ENCODE data around the gene OR52N1.

OR52N1 gene

DNA sequence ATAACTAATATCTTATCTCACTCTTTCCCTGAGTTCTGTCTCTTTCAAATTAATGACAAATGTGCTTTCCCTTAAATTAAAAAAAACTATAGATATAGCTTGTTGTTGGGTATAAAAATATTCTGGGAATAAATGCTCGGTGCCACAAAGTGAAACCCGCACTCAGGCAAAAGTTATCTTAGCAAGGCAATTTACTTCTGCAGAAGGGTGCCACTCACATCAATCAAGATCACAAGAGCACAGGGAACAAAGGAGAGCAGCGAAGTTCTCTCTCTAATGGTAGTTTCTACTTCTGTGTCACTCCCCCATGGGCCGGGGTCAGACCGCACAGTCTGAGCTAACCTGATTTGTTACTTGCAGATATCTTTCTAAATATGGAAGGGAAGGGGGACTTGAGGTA lies 12.9 kb upstream of the OR52N1 start:
- no peaks in the 10 kb centered on the region for H3K36me3 ChIP-seq (ENCODE audit: control insufficient read depth, insufficient read depth, low read length)
- no peak overlapping the region for H3K27ac ChIP-seq (ENCODE audit: low read depth, low read length)
- no peak overlapping the region for H3K4me3 ChIP-seq (ENCODE audit: low read depth, low read length)
- no peaks in the 10 kb centered on the region for H3K27me3 ChIP-seq (ENCODE audit: control insufficient read depth, insufficient read depth, low read length)
- H3K9me3 ChIP-seq (ENCODE audit: control insufficient read depth, insufficient read depth, low read length) = peaks cover 2% of the 10 kb centered on the region; the same call in 1 of the 2 replicates
- no peak overlapping the region for H3K9ac ChIP-seq (ENCODE audit: low read depth, low read length)
- H3K4me1 ChIP-seq (ENCODE audit: control insufficient read depth, insufficient read depth, low read length) = no peaks in the 10 kb centered on the region

DNA sequence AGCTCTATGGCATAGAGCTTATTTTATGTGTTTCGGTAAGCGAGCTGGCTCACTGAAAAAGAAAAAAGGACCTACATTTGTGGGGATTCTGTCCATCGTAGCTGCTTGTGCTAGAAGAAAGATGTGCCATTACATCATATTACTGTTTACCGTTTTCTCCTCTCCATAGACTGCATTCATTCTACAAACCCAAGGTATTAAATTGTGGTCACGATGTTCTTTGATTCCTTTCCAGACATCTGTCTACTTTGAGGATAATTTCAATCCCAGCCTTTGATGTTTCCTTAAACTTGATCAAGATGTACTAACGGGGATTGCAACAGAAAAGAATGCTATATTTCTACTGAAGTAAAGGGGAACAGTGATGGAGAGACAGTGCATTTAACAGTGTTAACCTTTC lies 5.5 kb upstream of the OR52N1 start:
- Histone ChIP-seq H3K9ac (ENCODE audit: low read depth, low read length) (no peak overlapping the region), H3K36me3 (ENCODE audit: control insufficient read depth, insufficient read depth, low read length) (no peaks in the 10 kb centered on the region)

DNA sequence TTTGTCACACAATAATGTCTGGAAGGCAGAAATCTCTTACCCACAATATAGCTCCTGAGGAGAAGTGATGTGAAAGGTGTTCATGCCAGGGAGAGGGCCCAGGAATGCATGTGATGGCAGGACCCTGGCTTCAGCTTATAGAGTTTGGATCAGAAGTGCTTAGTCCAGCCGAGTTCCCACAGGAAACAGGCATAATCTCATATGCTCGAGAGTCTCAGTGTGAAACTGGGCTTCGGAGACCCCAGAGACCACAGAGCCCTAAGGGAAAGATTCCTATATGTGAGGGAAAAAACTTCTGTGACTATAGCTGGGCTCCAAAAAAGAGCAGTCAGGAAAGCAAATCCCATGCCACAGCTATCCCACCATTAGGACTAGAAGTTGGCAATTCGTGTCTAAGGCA lies 7.8 kb downstream of the OR52N1 start, which contains the start of gene OR52N5:
Gene OR52N5, minus strand, starts transcription at position 101 of the 400 bp plus-strand sequence. CDS start 4,721 bp downstream, outside the sequence.
- Histone ChIP-seq H3K27me3 (ENCODE audit: control insufficient read depth, insufficient read depth, low read length) (no peaks in the 10 kb centered on the region), H3K36me3 (ENCODE audit: control insufficient read depth, insufficient read depth, low read length) (no peaks in the 10 kb centered on the region), H3K9me3 (ENCODE audit: control insufficient read depth, insufficient read depth, low read length) (no peaks in the 10 kb centered on the region), H3K9ac (ENCODE audit: low read depth, low read length) (no peak within 1 kb of the TSS), H3K27ac (ENCODE audit: low read depth, low read length) (no peak within 1 kb of the TSS), H3K4me1 (ENCODE audit: control insufficient read depth, insufficient read depth, low read length) (no peaks in the 10 kb centered on the region), H3K4me3 (ENCODE audit: low read depth, low read length) (no peak within 1 kb of the TSS)

More for the DNA sequence above, 5.5 kb upstream of the OR52N1 start:
- H3K27ac ChIP-seq (ENCODE audit: low read depth, low read length) = no peak overlapping the region
- no peak overlapping the region for H3K4me3 ChIP-seq (ENCODE audit: low read depth, low read length)
- H3K9me3 ChIP-seq (ENCODE audit: control insufficient read depth, insufficient read depth, low read length) = no peaks in the 10 kb centered on the region
- no peaks in the 10 kb centered on the region for H3K27me3 ChIP-seq (ENCODE audit: control insufficient read depth, insufficient read depth, low read length)
- no peaks in the 10 kb centered on the region for H3K4me1 ChIP-seq (ENCODE audit: control insufficient read depth, insufficient read depth, low read length)

DNA sequence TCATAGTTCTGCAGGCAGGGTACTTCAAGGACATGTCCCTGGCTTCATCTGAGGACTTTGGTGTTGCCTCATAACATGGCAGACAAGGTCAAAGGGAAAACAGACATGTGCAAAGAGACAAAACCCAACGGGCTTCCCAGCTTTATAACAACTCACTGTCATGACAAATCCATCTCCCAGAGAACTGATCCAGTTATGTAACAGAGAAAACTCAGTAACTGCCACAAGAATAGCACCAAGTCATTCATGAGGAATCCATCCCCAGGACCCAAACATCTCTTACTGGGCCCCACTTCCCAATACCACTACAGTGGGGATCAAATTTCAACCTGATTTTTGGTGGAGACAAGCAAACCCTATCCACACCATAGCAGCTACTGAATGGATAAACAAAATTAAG lies 24.0 kb downstream of the OR52N1 start:
- Histone ChIP-seq H3K9ac (ENCODE audit: low read depth, low read length) (no peak overlapping the region), H3K9me3 (ENCODE audit: control insufficient read depth, insufficient read depth, low read length) (no peaks in the 10 kb centered on the region), H3K27me3 (ENCODE audit: control insufficient read depth, insufficient read depth, low read length) (no peaks in the 10 kb centered on the region), H3K36me3 (ENCODE audit: control insufficient read depth, insufficient read depth, low read length) (no peaks in the 10 kb centered on the region), H3K4me3 (ENCODE audit: low read depth, low read length) (no peak overlapping the region), H3K27ac (ENCODE audit: low read depth, low read length) (no peak overlapping the region), H3K4me1 (ENCODE audit: control insufficient read depth, insufficient read depth, low read length) (no peaks in the 10 kb centered on the region)

DNA sequence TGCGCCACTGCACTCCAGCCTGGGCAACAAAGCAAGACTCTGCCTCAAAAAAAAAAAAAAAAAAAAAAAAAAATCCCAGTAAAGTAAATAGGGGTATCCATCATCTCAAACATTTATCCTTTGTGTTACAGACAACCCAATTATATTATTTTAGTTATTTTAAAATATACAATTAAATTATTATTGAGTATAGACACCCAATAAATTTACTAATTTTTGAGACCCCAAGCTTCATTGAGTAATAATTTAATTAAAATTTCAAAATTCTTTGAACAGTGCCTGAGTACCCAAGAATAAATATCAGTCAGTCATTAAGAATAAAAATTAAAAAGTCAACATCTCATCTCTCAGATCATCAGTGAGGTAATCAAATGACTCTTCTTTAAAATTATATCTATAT lies 37.1 kb downstream of the OR52N1 start, which contains the start of gene OR52N4:
Gene OR52N4, plus strand, starts transcription at position 301 of the 400 bp plus-strand sequence. CDS start 498 bp downstream, outside the sequence.
- H3K36me3 ChIP-seq (ENCODE audit: control insufficient read depth, insufficient read depth, low read length) = no peaks in the 10 kb centered on the region
- no peak within 1 kb of the TSS for H3K9ac ChIP-seq (ENCODE audit: low read depth, low read length)
- H3K4me1 ChIP-seq (ENCODE audit: control insufficient read depth, insufficient read depth, low read length) = no peaks in the 10 kb centered on the region
- H3K4me3 ChIP-seq (ENCODE audit: low read depth, low read length) = no peak within 1 kb of the TSS
- H3K27ac ChIP-seq (ENCODE audit: low read depth, low read length) = no peak within 1 kb of the TSS
- H3K27me3 ChIP-seq (ENCODE audit: control insufficient read depth, insufficient read depth, low read length) = no peaks in the 10 kb centered on the region
- no peaks in the 10 kb centered on the region for H3K9me3 ChIP-seq (ENCODE audit: control insufficient read depth, insufficient read depth, low read length)

DNA sequence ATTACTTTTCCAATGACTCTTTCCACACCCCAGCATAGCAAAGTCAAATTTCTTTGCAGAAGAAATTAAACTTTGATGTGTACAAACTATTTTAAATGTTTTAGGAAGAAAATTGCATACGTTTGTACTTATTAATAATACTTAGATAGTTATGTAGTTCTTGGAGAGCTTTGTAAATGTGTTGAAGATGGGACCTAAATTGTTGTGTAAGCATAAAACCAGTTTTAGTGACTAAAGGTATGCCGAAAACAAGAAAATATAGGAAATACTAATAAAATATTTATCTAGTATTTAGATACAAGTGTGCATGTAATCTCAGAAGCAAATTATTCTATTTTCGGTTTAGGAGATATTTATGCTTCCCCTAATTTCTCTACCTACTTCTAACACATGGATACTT lies 41.2 kb downstream of the OR52N1 start:
- H3K36me3 ChIP-seq (ENCODE audit: control insufficient read depth, insufficient read depth, low read length) = no peaks in the 10 kb centered on the region
- no peaks in the 10 kb centered on the region for H3K9me3 ChIP-seq (ENCODE audit: control insufficient read depth, insufficient read depth, low read length)
- H3K4me1 ChIP-seq (ENCODE audit: control insufficient read depth, insufficient read depth, low read length) = no peaks in the 10 kb centered on the region
- no peak overlapping the region for H3K9ac ChIP-seq (ENCODE audit: low read depth, low read length)
- H3K4me3 ChIP-seq (ENCODE audit: low read depth, low read length) = no peak overlapping the region
- no peaks in the 10 kb centered on the region for H3K27me3 ChIP-seq (ENCODE audit: control insufficient read depth, insufficient read depth, low read length)
- H3K27ac ChIP-seq (ENCODE audit: low read depth, low read length) = no peak overlapping the region

DNA sequence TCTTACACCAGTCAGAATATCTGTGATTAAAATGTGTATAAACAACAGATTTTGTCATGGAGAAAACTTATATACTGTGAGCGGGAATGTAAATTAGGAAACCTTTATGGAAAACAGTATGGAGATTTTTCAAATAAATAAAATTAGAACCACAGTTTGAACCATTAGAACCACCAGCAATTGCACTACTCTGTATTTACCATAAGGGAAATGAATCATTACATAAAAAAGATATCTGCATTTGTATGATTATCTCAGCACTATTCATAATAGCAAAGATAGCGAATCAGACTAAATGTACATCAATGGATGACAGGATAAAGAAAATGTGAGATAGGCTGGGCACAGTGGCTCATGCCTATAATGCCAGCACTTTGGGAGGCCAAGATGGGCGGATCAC lies 44.5 kb downstream of the OR52N1 start:
- Histone ChIP-seq H3K4me3 (ENCODE audit: low read depth, low read length) (no peak overlapping the region), H3K9ac (ENCODE audit: low read depth, low read length) (no peak overlapping the region), H3K27ac (ENCODE audit: low read depth, low read length) (no peak overlapping the region), H3K9me3 (ENCODE audit: control insufficient read depth, insufficient read depth, low read length) (no peaks in the 10 kb centered on the region), H3K27me3 (ENCODE audit: control insufficient read depth, insufficient read depth, low read length) (no peaks in the 10 kb centered on the region), H3K36me3 (ENCODE audit: control insufficient read depth, insufficient read depth, low read length) (no peaks in the 10 kb centered on the region), H3K4me1 (ENCODE audit: control insufficient read depth, insufficient read depth, low read length) (no peaks in the 10 kb centered on the region)

DNA sequence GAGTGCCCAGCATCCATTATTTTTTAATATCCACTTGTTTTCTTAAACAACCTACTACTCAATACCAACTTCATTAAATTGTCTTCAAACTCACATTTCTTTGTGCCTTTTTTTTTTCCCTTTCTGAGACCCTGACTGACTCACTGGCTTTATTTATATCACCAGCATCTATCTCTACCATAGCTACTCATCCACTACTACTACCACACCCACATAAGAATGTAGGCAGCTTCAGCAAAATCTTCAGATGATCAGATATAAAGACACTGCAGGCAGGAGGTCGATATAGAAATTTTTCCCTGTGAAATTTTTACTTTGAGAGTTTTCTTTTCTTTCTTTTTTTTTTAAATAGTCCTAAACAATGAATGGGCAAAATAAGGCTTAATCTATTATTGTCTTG lies 52.6 kb downstream of the OR52N1 start:
- Histone ChIP-seq H3K9me3 (ENCODE audit: control insufficient read depth, insufficient read depth, low read length) (no peaks in the 10 kb centered on the region), H3K4me3 (ENCODE audit: low read depth, low read length) (no peak overlapping the region), H3K27me3 (ENCODE audit: control insufficient read depth, insufficient read depth, low read length) (no peaks in the 10 kb centered on the region), H3K27ac (ENCODE audit: low read depth, low read length) (no peak overlapping the region), H3K36me3 (ENCODE audit: control insufficient read depth, insufficient read depth, low read length) (no peaks in the 10 kb centered on the region), H3K9ac (ENCODE audit: low read depth, low read length) (no peak overlapping the region), H3K4me1 (ENCODE audit: control insufficient read depth, insufficient read depth, low read length) (no peaks in the 10 kb centered on the region)

DNA sequence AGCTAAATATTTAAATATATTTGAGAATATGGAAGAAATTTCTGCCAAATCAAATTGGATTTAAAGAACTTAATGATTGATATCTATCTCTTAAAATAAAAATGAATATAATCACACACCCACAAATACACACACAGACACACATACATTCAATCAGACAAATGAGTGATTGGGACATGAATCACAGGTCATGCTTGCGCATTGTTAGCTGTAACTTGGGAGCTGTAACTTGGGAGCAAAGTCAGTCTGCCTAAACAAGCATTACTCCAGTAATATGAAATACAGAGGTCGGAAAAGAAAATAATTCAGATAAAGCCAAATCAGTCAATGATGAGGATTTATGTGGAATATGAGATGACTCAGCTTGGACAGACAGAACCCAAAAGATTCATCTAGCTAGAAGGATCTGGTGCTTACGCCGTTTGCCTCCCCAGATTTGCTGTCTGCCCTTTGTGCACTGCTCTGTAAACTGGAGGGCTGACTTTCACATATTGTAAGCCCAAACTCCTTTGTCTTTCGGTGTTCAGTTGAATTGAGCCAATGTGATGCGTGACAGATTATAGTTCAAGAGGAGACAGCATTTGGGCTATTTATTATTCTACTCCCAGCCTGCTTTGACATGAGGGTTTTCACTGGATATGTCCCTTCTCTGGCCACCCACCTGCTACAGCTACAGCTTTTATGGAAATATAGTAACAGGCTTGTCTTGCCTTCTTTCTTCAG lies 53.2 kb downstream of the OR52N1 start:
- H3K9ac ChIP-seq (ENCODE audit: low read depth, low read length) = no peak overlapping the region
- H3K27me3 ChIP-seq (ENCODE audit: control insufficient read depth, insufficient read depth, low read length) = no peaks in the 10 kb centered on the region
- no peaks in the 10 kb centered on the region for H3K36me3 ChIP-seq (ENCODE audit: control insufficient read depth, insufficient read depth, low read length)
- no peak overlapping the region for H3K27ac ChIP-seq (ENCODE audit: low read depth, low read length)
- H3K9me3 ChIP-seq (ENCODE audit: control insufficient read depth, insufficient read depth, low read length) = no peaks in the 10 kb centered on the region
- no peak overlapping the region for H3K4me3 ChIP-seq (ENCODE audit: low read depth, low read length)
- no peaks in the 10 kb centered on the region for H3K4me1 ChIP-seq (ENCODE audit: control insufficient read depth, insufficient read depth, low read length)

DNA sequence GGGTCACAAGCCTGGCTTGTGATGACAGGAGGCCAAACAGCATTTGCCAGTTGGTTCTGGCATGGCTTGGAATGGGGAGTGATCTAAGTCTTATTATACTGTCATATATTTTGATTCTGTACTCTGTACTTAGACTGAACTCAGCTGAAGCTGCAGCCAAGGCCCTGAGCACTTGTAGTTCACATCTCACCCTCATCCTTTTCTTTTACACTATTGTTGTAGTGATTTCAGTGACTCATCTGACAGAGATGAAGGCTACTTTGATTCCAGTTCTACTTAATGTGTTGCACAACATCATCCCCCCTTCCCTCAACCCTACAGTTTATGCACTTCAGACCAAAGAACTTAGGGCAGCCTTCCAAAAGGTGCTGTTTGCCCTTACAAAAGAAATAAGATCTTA lies 54.0 kb downstream of the OR52N1 start:
- Histone ChIP-seq H3K4me3 (ENCODE audit: low read depth, low read length) (no peak overlapping the region), H3K27ac (ENCODE audit: low read depth, low read length) (no peak overlapping the region), H3K4me1 (ENCODE audit: control insufficient read depth, insufficient read depth, low read length) (no peaks in the 10 kb centered on the region), H3K9me3 (ENCODE audit: control insufficient read depth, insufficient read depth, low read length) (no peaks in the 10 kb centered on the region), H3K36me3 (ENCODE audit: control insufficient read depth, insufficient read depth, low read length) (no peaks in the 10 kb centered on the region), H3K27me3 (ENCODE audit: control insufficient read depth, insufficient read depth, low read length) (no peaks in the 10 kb centered on the region), H3K9ac (ENCODE audit: low read depth, low read length) (no peak overlapping the region)

Data from HUES48 (cell line).